Tibial nerve (tissue), 4 donors: ENCODE data around the gene ATE1. TPM values are rescaled to one million over a fixed set of nuclear protein-coding genes. Genes with fewer than 3 reads are reported as not detected.

ENCODE experiments used
- DNase-seq, 2 donors: peaks; one replicate each; pipeline ENCODE4 v3.0.0-alpha.2; 2019; ENCODE audit warnings: low spot score in 2 of 2
- H3K27ac ChIP-seq, 4 donors: fragments of 200-600 bp; sonication (generic) in 3 of 4; one replicate each; pipeline ENCODE4 v1.5.1; 2017 to 2019; ENCODE audit warnings: mild to moderate bottlenecking in 1 of 4
- H3K27me3 ChIP-seq, 2 donors: fragments of 200-600 bp; sonication (generic) in 1 of 2; one replicate each; pipeline versions ENCODE4 v1.5.1 to v1.6.0; 2017 to 2019
- H3K36me3 ChIP-seq, 3 donors: fragments of 200-600 bp; sonication (generic); one replicate each; pipeline ENCODE4 v1.5.1; 2018 to 2019
- H3K4me1 ChIP-seq, 4 donors: fragments of 200-600 bp; sonication (generic) in 3 of 4; one replicate each; pipeline ENCODE4 v1.5.1; 2017 to 2019
- H3K4me3 ChIP-seq, 4 donors: fragments of 200-600 bp; sonication (generic) in 3 of 4; one replicate each; pipeline ENCODE4 v1.5.1; 2017 to 2019; ENCODE audit warnings: mild to moderate bottlenecking in 1 of 4, moderate library complexity in 1 of 4
- H3K9me3 ChIP-seq, 4 donors: fragments of 200-600 bp; sonication (generic) in 3 of 4; one replicate each; pipeline ENCODE4 v1.5.1; 2017 to 2019
- CTCF ChIP-seq, 5 experiments: fragments of 200-600 bp in 3 of 5; fragments of 450-650 bp in 2 of 5; sonication (generic) in 3 of 5; IDR thresholded peaks; one replicate each; pipeline ENCODE4 v1.5.1; 2016 to 2019; ENCODE audit warnings: antibody characterized with exemption in 5 of 5, mild to moderate bottlenecking in 3 of 5, moderate library complexity in 2 of 5
- EP300 ChIP-seq, 2 donors: sonication (generic); formaldehyde crosslinking; IDR thresholded peaks; one replicate each; pipeline ENCODE4 v1.6.1; 2017; ENCODE audit warnings: antibody characterized with exemption in 2 of 2, mild to moderate bottlenecking in 1 of 2
- POLR2A ChIP-seq, 2 donors: fragments of 450-650 bp; IDR thresholded peaks; one replicate each; pipeline ENCODE4 v1.6.1; 2017; ENCODE audit warnings: antibody characterized with exemption in 2 of 2, mild to moderate bottlenecking in 2 of 2, moderate library complexity in 2 of 2
- WGBS, 2 donors: methylation state at CpG; one replicate each; pipeline ENCODE4 v1.1.5; 2018; 5-methylcytosine and 5-hydroxymethylcytosine counted together
- total RNA-seq, 4 donors: library from RNA; depleted of rRNA; stranded (reverse); fragments of >200 nt; gene quantifications; one replicate each; pipeline ENCODE4 v1.1.0, GENCODE V29; 2016

The ATE1 gene
- total RNA-seq, 4 donors from 2014 or later, result 18.3 to 24.5 (median 23.5) TPM

GRCh38 chr10:121721257-121721656 lies 206.6 kb downstream of the ATE1 start:
- WGBS, 2 donors, result 60 to 70% methylated on average over 4 of the region's 4 CpGs
- Histone ChIP-seq H3K4me1 (no peaks in the 10 kb centered on the region), H3K9me3 (no peaks in the 10 kb centered on the region), H3K27me3 (peaks cover 0 to 5% of the 10 kb centered on the region in 2 donors), H3K36me3 (no peaks in the 10 kb centered on the region), H3K27ac (no peak overlapping the region), H3K4me3 (no peak overlapping the region)
- no peak for DNase-seq
- TF ChIP-seq EP300 (IDR thresholded peaks at IDR 0.05) (no peak), CTCF (IDR thresholded peaks at IDR 0.05) (no peak), POLR2A (IDR thresholded peaks at IDR 0.05) (no peak)

- DNase-seq, result no peak
- Histone ChIP-seq H3K4me1 (no peaks in the 10 kb centered on the region), H3K27ac (no peak overlapping the region), H3K36me3 (no peaks in the 10 kb centered on the region), H3K9me3 (peaks cover 0 to 3% (median 0%) of the 10 kb centered on the region in 4 donors), H3K27me3 (no peaks in the 10 kb centered on the region), H3K4me3 (no peak overlapping the region)
- no peak for TF ChIP-seq CTCF (IDR thresholded peaks at IDR 0.05)
- no peak for TF ChIP-seq POLR2A (IDR thresholded peaks at IDR 0.05)
- TF ChIP-seq EP300 (IDR thresholded peaks at IDR 0.05), result no peak
- WGBS, 2 donors, result 48 to 52% methylated on average over 1 of the region's 1 CpG
Observed at GRCh38 chr10:121715969-121716368, 211.9 kb downstream of the ATE1 start.

- no peak overlapping the region for H3K4me3 ChIP-seq
- WGBS, 2 donors, result 66 to 67% methylated on average over 3 of the region's 3 CpGs
- peaks cover 0 to 3% (median 0%) of the 10 kb centered on the region in 4 donors for H3K9me3 ChIP-seq
- H3K27ac ChIP-seq, result no peak overlapping the region
- TF ChIP-seq POLR2A (IDR thresholded peaks at IDR 0.05), result no peak
- no peak for TF ChIP-seq EP300 (IDR thresholded peaks at IDR 0.05)
- no peaks in the 10 kb centered on the region for H3K4me1 ChIP-seq
- no peak for DNase-seq
- no peaks in the 10 kb centered on the region for H3K36me3 ChIP-seq
- H3K27me3 ChIP-seq, result no peaks in the 10 kb centered on the region
Observed at GRCh38 chr10:121715076-121715475, 212.8 kb downstream of the ATE1 start.

- 86 to 95% methylated on average over 5 of the region's 5 CpGs for WGBS, 2 donors
- no peak for TF ChIP-seq CTCF (IDR thresholded peaks at IDR 0.05)
- no peak for TF ChIP-seq EP300 (IDR thresholded peaks at IDR 0.05)
- TF ChIP-seq POLR2A (IDR thresholded peaks at IDR 0.05), result no peak
- H3K27ac ChIP-seq, result no peak overlapping the region
- H3K4me1 ChIP-seq, result no peaks in the 10 kb centered on the region
- H3K9me3 ChIP-seq, result peaks cover 0 to 3% (median 0%) of the 10 kb centered on the region in 4 donors
- H3K36me3 ChIP-seq, result no peaks in the 10 kb centered on the region
- no peak for DNase-seq
- H3K27me3 ChIP-seq, result peaks cover 0 to 11% of the 10 kb centered on the region in 2 donors
- H3K4me3 ChIP-seq, result no peak overlapping the region
Observed at GRCh38 chr10:121713486-121713885, 214.3 kb downstream of the ATE1 start.

GRCh38 chr10:121710971-121711370 lies 216.9 kb downstream of the ATE1 start:
- Histone ChIP-seq H3K36me3 (no peaks in the 10 kb centered on the region), H3K4me1 (no peaks in the 10 kb centered on the region), H3K27me3 (peaks cover 0 to 15% of the 10 kb centered on the region in 2 donors), H3K9me3 (peaks cover 0 to 3% (median 0%) of the 10 kb centered on the region in 4 donors), H3K4me3 (no peak overlapping the region), H3K27ac (no peak overlapping the region)
- no peak for DNase-seq
- TF ChIP-seq POLR2A (IDR thresholded peaks at IDR 0.05) (no peak), CTCF (IDR thresholded peaks at IDR 0.05) (no peak), EP300 (IDR thresholded peaks at IDR 0.05) (no peak)
- 73 to 89% methylated on average over 7 of the region's 7 CpGs for WGBS, 2 donors

GRCh38 chr10:121710207-121710606 lies 217.6 kb downstream of the ATE1 start:
- Histone ChIP-seq H3K27me3 (peaks cover 0 to 15% of the 10 kb centered on the region in 2 donors), H3K4me1 (no peaks in the 10 kb centered on the region), H3K36me3 (no peaks in the 10 kb centered on the region), H3K4me3 (no peak overlapping the region), H3K9me3 (peaks cover 0 to 3% (median 0%) of the 10 kb centered on the region in 4 donors), H3K27ac (no peak overlapping the region)
- 33 to 44% methylated on average over 9 of the region's 9 CpGs for WGBS, 2 donors
- DNase-seq, result no peak
- TF ChIP-seq POLR2A (IDR thresholded peaks at IDR 0.05), result no peak
- no peak for TF ChIP-seq EP300 (IDR thresholded peaks at IDR 0.05)
- no peak for TF ChIP-seq CTCF (IDR thresholded peaks at IDR 0.05)
